Myocyte (in vitro differentiated cells): ENCODE results near the gene CACNA2D3. TPM values are rescaled to one million over a fixed set of nuclear protein-coding genes. Genes with fewer than 3 reads are reported as not detected.

ENCODE experiments used
- DNase-seq: peaks from one replicate; pipeline ENCODE4 v3.0.0-alpha.2; 2012; ENCODE audit warnings: low read depth
- total RNA-seq: library from RNA; depleted of rRNA; stranded (reverse); fragments of >200 nt; gene quantifications from 2 replicates; pipeline ENCODE4 v1.2.3, GENCODE V29; 2014

Gene CACNA2D3
- total RNA-seq, 1 donor from 2014 or later, result 0.11 TPM

- no peak for DNase-seq
These were observed 4.2 kb downstream of the CACNA2D3 start for GRCh38 chr3:54126551-54126950.

GRCh38 chr3:54127499-54128056 lies 5.2 kb downstream of the CACNA2D3 start:
- DNase-seq, result no peak

GRCh38 chr3:54131026-54131605 lies 8.8 kb downstream of the CACNA2D3 start:
- DNase-seq, result no peak

GRCh38 chr3:54131890-54132289 lies 9.5 kb downstream of the CACNA2D3 start:
- DNase-seq, result no peak

- DNase-seq, result no peak
These were observed 10.3 kb downstream of the CACNA2D3 start for GRCh38 chr3:54132685-54133084.

GRCh38 chr3:54133196-54133595 lies 10.8 kb downstream of the CACNA2D3 start:
- DNase-seq, result no peak

- no peak for DNase-seq
These were observed 11.8 kb downstream of the CACNA2D3 start for GRCh38 chr3:54134155-54134554.

- DNase-seq, result no peak
These were observed 12.4 kb downstream of the CACNA2D3 start for GRCh38 chr3:54134713-54135112.

GRCh38 chr3:54137311-54137710 lies 15.0 kb downstream of the CACNA2D3 start:
- no peak for DNase-seq

GRCh38 chr3:54138937-54139547 lies 16.7 kb downstream of the CACNA2D3 start:
- no peak for DNase-seq

- no peak for DNase-seq
These were observed 17.3 kb downstream of the CACNA2D3 start for GRCh38 chr3:54139630-54140029.

GRCh38 chr3:54144284-54144683 lies 21.9 kb downstream of the CACNA2D3 start:
- DNase-seq, result no peak

- DNase-seq, result no peak
These were observed 24.3 kb downstream of the CACNA2D3 start for GRCh38 chr3:54146506-54147239.

GRCh38 chr3:54150864-54151467 lies 28.6 kb downstream of the CACNA2D3 start:
- no peak for DNase-seq

- DNase-seq, result no peak
These were observed 31.1 kb downstream of the CACNA2D3 start for GRCh38 chr3:54153477-54153876.

GRCh38 chr3:54157860-54158259 lies 35.5 kb downstream of the CACNA2D3 start:
- DNase-seq, result no peak

GRCh38 chr3:54159917-54160316 lies 37.6 kb downstream of the CACNA2D3 start:
- DNase-seq, result no peak

GRCh38 chr3:54163441-54163840 lies 41.1 kb downstream of the CACNA2D3 start:
- DNase-seq, result no peak

- no peak for DNase-seq
These were observed 42.0 kb downstream of the CACNA2D3 start for GRCh38 chr3:54164192-54164975.

GRCh38 chr3:54165865-54166264 lies 43.5 kb downstream of the CACNA2D3 start:
- no peak for DNase-seq

- DNase-seq, result no peak
These were observed 45.6 kb downstream of the CACNA2D3 start for GRCh38 chr3:54167999-54168398.
